Uterus (tissue), 4 donors: ENCODE results near the gene RBM24. TPM values are rescaled to one million over a fixed set of nuclear protein-coding genes. Genes with fewer than 3 reads are reported as not detected.

Source experiments
- DNase-seq, 2 donors: peaks; one replicate each; pipeline ENCODE4 v3.0.0-alpha.2; 2019 to 2020
- H3K27ac ChIP-seq, 2 donors: fragments of 200-600 bp; sonication (generic); 1 replicate in 1 of 2; 2 replicates in 1 of 2; pipeline ENCODE4 v1.5.1; 2016 to 2018
- H3K27me3 ChIP-seq, 2 donors: fragments of 200-600 bp; sonication (generic); one replicate each; pipeline ENCODE4 v1.5.1; 2018 to 2019; ENCODE audit warnings: control low read depth in 1 of 2
- H3K36me3 ChIP-seq, 2 donors: fragments of 200-600 bp; sonication (generic); one replicate each; pipeline ENCODE4 v1.5.1; 2019; ENCODE audit warnings: control low read depth in 1 of 2
- H3K4me1 ChIP-seq, 2 donors: fragments of 200-600 bp; sonication (generic); one replicate each; pipeline ENCODE4 v1.5.1; 2018 to 2019; ENCODE audit warnings: control low read depth in 1 of 2
- H3K4me3 ChIP-seq, 2 donors: fragments of 200-600 bp; sonication (generic); 1 replicate in 1 of 2; 2 replicates in 1 of 2; pipeline ENCODE4 v1.5.1; 2018 to 2019; ENCODE audit warnings: mild to moderate bottlenecking in 1 of 2
- H3K9me3 ChIP-seq, 2 donors: fragments of 200-600 bp; sonication (generic); one replicate each; pipeline ENCODE4 v1.5.1; 2019; ENCODE audit warnings: control low read depth in 1 of 2
- POLR2A ChIP-seq, 2 donors: fragments of 450-650 bp; IDR thresholded peaks; one replicate each; pipeline ENCODE4 v1.6.1; 2016; ENCODE audit warnings: antibody characterized with exemption in 2 of 2, mild to moderate bottlenecking in 1 of 2, moderate library complexity in 1 of 2
- intact Hi-C: fragments of 100-400 bp; cut with DNase I; formaldehyde crosslinking; loops from one replicate; pipeline ENCODE4 v1.15.1; 2023; ENCODE audit warnings: low total_unique reads
- total RNA-seq, 4 donors: library from RNA; depleted of rRNA in 3 of 4; stranded (reverse); fragments of >200 nt in 3 of 4; gene quantifications; one replicate each; pipeline versions ENCODE4 v1.1.0 to v1.2.4, GENCODE V29; 2014 to 2023
- TF ChIP-seq, protein P1 (sequence below), 4 experiments: fragments of 200-600 bp in 2 of 4; fragments of 450-650 bp in 2 of 4; sonication (generic) in 2 of 4; IDR thresholded peaks; one replicate each; pipeline ENCODE4 v1.5.1; 2016 to 2019; ENCODE audit warnings: antibody characterized with exemption in 4 of 4, mild to moderate bottlenecking in 2 of 4, moderate library complexity in 1 of 4
- donor health status: DM: yes; HTN: yes; CAD: no.

Gene RBM24
- total RNA-seq, 4 donors from 2014 or later = 2.0 to 69.4 (median 27.0) TPM

DNA sequence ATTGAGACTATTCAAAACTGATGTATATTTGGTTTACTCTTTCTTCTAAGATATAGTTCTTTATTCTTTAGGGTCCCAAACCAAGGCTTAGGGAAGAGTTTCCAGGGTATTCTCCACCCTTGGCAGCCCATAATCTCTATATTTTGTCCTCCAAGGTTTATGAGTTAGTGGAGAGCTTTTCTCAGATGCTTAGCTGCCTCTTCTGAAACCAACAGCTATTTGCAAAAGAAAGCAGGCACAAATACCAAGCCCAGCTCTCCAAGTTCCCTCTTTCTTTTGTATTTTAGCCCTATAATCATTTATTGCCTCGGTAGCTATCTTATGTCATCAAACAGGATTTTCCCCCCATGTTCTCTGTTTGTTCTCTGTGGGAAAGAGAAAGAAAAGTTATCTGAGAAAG lies 39.1 kb upstream of the RBM24 start:
- Histone ChIP-seq H3K4me3 (no peak overlapping the region), H3K36me3 (no peaks in the 10 kb centered on the region), H3K27me3 (no peaks in the 10 kb centered on the region), H3K4me1 (no peaks in the 10 kb centered on the region), H3K9me3 (no peaks in the 10 kb centered on the region), H3K27ac (no peak overlapping the region)
- intact Hi-C loops = no loop called here
- DNase-seq = no peak
- TF ChIP-seq, protein P1, sequence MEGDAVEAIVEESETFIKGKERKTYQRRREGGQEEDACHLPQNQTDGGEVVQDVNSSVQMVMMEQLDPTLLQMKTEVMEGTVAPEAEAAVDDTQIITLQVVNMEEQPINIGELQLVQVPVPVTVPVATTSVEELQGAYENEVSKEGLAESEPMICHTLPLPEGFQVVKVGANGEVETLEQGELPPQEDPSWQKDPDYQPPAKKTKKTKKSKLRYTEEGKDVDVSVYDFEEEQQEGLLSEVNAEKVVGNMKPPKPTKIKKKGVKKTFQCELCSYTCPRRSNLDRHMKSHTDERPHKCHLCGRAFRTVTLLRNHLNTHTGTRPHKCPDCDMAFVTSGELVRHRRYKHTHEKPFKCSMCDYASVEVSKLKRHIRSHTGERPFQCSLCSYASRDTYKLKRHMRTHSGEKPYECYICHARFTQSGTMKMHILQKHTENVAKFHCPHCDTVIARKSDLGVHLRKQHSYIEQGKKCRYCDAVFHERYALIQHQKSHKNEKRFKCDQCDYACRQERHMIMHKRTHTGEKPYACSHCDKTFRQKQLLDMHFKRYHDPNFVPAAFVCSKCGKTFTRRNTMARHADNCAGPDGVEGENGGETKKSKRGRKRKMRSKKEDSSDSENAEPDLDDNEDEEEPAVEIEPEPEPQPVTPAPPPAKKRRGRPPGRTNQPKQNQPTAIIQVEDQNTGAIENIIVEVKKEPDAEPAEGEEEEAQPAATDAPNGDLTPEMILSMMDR (IDR thresholded peaks at IDR 0.05) = no peak
- TF ChIP-seq POLR2A (IDR thresholded peaks at IDR 0.05) = no peak

- Histone ChIP-seq H3K36me3 (no peaks in the 10 kb centered on the region), H3K27me3 (no peaks in the 10 kb centered on the region), H3K9me3 (no peaks in the 10 kb centered on the region), H3K4me1 (no peaks in the 10 kb centered on the region), H3K27ac (no peak overlapping the region), H3K4me3 (no peak overlapping the region)
- intact Hi-C loops = no loop called here
- TF ChIP-seq POLR2A (IDR thresholded peaks at IDR 0.05) = no peak
- TF ChIP-seq, protein P1 (IDR thresholded peaks at IDR 0.05) = no peak
- DNase-seq = no peak
Measured at GRCh38 chr6:17250237-17250636, 30.9 kb upstream of the RBM24 start.

GRCh38 chr6:17251953-17252352 lies 29.2 kb upstream of the RBM24 start:
- Histone ChIP-seq H3K27ac (no peak overlapping the region), H3K4me3 (no peak overlapping the region), H3K27me3 (no peaks in the 10 kb centered on the region), H3K4me1 (no peaks in the 10 kb centered on the region), H3K36me3 (no peaks in the 10 kb centered on the region), H3K9me3 (no peaks in the 10 kb centered on the region)
- DNase-seq = no peak
- intact Hi-C loops = no loop called here
- TF ChIP-seq, protein P1 (IDR thresholded peaks at IDR 0.05) = no peak
- TF ChIP-seq POLR2A (IDR thresholded peaks at IDR 0.05) = no peak

DNA sequence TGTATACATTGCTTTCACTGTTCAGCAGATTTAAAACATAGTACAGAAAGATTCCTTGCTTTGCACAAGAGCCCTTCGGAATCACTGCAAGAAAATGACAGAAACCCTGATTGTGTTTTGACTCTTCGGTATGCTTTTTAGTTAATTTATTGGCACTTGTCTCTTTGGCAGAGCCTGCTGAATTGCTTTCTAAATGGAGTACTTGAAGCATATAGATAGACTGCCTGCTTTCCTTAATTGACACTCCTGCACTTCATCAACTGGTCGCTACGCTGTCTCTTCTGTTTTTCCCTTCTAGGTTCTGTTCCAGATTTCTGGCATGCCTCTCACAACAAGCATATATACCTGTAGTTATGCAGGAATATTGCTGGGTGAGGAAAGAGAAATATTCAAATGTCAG lies 22.4 kb upstream of the RBM24 start:
- TF ChIP-seq, protein P1 (IDR thresholded peaks at IDR 0.05) = no peak
- no peak for TF ChIP-seq POLR2A (IDR thresholded peaks at IDR 0.05)
- no peak overlapping the region for H3K4me3 ChIP-seq

DNA sequence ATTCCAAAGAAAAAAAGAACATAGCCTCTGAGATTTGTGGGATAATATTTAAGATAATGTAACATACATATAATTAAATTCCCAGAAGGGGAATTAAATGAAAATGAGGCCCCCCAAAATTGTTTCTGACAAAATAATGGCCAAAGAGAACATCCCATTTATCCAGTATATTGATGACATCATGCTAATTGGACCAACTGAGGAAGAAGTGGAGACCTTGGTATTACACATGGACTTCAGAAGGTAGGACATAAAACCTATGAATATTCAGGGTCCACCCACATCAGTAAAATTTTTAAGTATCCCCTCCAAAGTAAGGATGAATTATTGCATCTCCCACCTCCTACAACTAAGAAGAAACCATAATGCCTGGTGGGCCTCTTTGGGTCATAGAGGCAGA lies 15.6 kb upstream of the RBM24 start:
- H3K36me3 ChIP-seq = no peaks in the 10 kb centered on the region
- TF ChIP-seq, protein P1 (IDR thresholded peaks at IDR 0.05) = no peak
- no peak for TF ChIP-seq POLR2A (IDR thresholded peaks at IDR 0.05)
- H3K9me3 ChIP-seq = no peaks in the 10 kb centered on the region
- H3K4me1 ChIP-seq = no peaks in the 10 kb centered on the region
- DNase-seq = no peak
- no peak overlapping the region for H3K4me3 ChIP-seq
- no peak overlapping the region for H3K27ac ChIP-seq
- intact Hi-C loops = no loop called here
- no peaks in the 10 kb centered on the region for H3K27me3 ChIP-seq

More for the DNA sequence above, 22.4 kb upstream of the RBM24 start:
- Histone ChIP-seq H3K27me3 (no peaks in the 10 kb centered on the region), H3K27ac (no peak overlapping the region), H3K36me3 (no peaks in the 10 kb centered on the region), H3K9me3 (no peaks in the 10 kb centered on the region), H3K4me1 (no peaks in the 10 kb centered on the region)
- DNase-seq = no peak
- intact Hi-C loops = no loop called here
